Fibroblast of skin of scalp (primary cell): ENCODE data around the gene THSD7A.

ENCODE experiments used
- DNase-seq: peaks from one replicate; pipeline ENCODE4 v3.0.0-alpha.2; 2013

THSD7A gene

GRCh38 chr7:11505471-11505985, 326.5 kb downstream of the THSD7A start:
- no peak for DNase-seq

- DNase-seq = peak; percentile 30
These were observed 339.7 kb downstream of the THSD7A start for GRCh38 chr7:11492307-11492706.

DNA sequence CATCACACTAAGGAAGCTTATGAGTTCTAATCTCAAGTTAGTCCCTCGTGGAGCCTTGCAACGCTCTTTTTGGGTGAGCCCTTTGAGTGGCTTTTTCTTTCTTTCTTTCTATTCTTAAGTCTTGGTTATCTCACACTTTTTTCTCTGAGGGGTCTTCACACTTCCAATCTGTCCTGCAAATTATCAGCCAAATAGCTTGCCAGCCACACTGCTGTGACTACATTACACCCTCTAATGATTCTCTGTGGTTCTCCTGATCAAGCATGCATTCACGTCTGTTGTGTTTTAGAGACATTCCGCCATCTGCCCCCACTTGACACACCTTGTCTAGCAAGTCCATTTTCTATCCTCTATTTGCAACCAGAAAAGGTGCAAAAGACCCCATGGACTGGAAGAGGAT, 340.2 kb downstream of the THSD7A start:
- no peak for DNase-seq

DNA sequence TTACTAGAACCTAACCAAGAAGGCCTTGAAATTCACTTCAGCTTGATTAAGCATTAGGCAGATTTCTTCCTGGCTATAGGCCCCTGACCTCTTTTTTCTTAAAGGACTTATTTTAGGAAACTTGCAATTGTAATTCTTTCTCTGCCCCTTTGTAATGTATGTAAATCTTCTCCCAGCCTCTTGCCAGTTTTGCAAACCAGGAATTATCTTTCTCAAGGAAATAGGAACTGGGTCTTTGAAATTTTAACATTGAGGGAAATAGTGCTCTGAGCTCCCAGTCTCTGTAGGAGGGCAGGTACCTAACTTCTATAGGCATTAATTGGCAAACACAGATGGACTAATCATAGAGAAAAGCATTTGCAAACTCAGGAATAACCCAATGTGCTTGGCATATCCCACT, 342.7 kb downstream of the THSD7A start:
- DNase-seq = no peak

GRCh38 chr7:11486271-11486670, 345.7 kb downstream of the THSD7A start:
- DNase-seq = no peak

DNA sequence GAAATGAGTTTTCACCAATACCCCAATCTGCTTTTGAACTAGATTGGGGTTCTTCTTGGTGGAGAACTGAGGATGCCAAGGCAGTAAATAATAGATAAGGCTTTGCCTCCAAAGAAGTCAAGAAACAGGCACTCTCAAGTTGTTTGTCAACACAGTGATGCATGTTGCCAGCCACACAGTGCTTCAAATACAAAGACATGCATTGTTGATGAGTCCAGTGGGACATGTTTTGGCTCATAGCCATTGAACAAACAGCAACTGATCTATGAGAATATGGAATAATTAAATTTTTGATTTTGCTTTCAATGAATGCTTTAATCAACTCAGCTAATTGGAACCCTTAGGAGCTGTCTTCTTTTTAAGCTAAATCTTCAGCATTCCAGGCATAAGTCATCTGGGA, 346.4 kb downstream of the THSD7A start:
- DNase-seq = no peak

DNA sequence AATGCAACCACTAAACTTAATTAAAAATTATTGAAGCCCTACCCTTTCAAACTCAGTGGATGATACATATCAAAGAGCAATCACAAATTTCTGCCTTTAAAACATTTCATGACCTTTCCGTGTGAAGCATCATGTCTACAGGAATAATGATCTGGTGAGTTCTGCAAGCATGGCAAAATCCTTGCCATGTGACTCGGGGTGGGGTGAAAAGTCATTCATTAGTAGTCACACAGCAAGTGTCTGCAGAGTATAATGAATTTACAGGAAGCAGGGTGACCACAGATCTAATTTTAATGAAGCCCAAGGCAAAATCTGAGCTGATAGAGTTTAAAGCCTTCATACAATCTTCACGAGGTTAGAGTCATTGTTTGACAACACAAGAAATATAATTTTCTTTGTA, 351.9 kb downstream of the THSD7A start:
- no peak for DNase-seq

- no peak for DNase-seq
These were observed 353.1 kb downstream of the THSD7A start for GRCh38 chr7:11478882-11479281.

DNA sequence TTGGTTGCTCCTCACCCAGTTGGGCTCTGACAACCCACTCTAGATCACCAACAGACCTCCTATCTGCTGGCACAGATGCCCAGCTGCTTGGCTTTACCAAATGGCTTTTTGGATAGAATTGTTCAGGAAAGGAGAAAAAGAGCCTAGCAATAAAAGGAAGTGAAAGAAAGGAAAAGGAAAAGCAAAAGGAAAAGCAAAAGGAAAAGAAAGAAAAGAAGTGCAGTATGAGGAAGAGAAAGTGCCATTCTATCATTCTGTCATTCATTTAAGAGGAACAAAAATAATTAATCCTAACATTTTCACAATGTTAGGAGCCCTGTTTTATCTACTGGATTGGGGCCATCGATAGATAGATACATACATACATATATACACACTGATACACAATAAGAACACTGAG, 353.6 kb downstream of the THSD7A start:
- DNase-seq = no peak

DNA sequence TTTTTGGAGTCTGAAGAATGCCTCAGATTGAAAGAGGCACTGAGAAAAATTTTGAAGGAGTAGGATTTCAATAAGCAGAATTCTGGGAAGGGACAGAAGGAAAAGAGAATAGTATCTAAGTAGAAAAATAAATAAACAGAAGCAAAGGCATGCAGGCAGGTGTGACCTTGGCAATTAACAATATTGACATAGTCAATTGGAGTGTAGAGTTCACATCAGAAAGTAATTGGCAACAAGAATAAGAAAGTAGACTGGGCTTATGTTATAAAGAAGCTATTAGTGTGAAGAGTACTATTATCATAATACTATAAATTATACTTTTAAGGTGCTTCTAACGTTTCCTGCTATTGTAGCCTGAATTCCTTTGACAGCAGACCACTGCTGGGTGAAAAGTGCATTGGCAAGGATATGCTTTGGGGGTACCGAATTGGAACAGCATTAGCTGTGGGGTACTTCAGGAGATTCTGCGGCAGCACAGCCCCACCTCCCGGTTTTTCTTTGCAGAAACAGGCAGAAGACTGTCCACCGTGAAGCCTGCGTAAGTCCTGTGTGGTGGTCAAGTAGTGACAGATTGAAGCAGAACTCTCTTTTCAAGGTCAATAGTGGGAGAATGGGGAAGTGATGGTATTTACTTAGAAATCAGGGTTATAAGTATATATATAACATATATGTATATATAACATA, 357.0 kb downstream of the THSD7A start:
- DNase-seq = no peak

DNA sequence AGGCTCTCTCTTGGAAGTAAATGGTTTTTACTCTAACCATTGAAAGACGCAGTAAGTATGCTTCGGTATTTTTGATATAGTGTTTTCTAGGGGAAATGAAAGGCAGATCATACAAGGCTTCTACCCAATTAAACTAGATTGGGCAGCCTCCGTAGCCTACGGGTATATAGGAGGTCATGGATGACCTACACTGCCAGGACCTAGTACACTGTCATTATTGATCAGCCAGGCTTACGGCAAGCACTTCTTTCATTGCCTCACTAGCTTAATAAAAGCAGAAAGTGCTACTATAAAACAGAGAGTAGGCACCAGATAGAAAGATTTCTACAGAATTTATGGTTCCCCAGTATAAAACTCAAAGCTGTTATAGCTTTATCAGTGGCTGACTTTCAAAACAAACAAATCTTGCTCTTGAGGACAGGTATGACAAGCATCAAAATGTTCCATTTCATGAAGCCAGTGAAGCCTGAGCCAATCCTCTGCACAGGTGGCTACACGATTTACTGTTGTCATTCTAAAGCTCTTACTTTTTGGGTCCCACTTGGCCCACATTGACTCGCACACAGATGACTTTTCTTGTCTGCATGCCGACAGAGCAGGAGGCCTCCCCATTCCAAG, 358.1 kb downstream of the THSD7A start:
- no peak for DNase-seq

- no peak for DNase-seq
These were observed 358.8 kb downstream of the THSD7A start for GRCh38 chr7:11473220-11473619.

DNA sequence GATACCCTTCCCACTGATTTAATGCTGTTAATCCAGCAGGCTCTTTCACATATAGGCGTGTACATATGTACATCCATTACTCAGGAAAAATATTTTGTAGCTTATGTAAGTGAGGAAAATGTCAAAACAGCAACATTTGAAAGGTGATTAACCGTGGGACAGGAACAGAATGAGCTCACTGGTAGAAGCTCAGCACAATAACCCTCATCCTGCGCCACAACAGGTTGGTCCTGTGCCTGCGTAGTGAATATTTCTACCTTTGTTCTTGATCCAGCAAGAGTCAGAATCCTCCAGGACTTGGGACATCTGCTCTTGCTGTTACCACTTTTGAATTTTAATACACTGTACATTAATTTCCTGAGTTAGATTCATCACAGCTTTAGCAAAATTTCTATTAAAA, 359.4 kb downstream of the THSD7A start:
- DNase-seq = no peak

DNA sequence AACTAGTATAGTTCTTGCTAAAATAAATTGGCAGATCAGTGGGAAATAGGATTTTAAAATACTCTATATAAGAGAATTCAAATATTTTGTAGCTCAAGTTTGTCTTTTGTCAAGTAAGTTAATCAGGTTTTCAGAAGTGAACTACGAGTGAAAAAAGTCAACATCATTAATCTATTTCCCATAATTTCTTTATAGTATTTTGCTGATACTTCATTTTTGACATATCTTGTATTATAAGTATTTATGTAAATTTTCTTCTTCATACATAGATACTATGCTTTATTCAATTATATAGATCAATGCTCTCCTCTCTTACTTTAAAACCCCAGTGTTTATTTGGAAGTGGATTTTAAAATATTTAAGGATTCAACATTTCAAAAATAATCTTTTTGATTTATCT, 360.7 kb downstream of the THSD7A start:
- DNase-seq = no peak

DNA sequence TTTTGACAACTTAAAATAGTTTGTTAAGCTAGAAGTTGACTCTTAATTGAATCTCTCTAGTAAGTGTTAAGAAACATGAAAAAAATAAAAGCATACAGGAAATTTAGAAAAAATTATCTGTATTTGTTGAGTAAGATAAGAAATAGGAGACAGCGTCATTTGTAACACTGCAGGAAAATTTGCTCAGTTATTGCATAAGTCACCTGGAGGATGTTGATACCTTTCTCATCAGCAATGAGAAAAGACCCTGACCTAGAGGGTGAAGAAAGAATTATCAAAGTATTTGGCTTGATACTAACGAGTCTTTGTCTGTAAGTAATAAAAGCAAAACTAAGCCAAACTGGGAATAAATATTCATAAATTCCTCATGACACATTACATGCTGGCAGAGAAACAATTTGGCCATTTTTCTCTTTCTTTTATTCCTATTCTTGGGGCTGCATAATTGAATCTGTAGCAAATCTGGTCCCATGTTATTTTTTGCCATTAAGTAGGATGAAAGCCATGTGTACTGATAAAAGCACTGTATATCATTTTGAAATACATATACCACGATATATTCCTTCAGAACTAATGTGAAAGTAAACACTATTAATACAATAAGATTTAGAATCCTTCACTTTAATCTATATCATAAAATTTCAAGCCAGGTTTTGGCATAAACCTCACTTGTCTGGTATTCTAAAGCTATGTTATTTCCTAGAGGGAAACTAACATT, 362.8 kb downstream of the THSD7A start:
- DNase-seq = no peak

DNA sequence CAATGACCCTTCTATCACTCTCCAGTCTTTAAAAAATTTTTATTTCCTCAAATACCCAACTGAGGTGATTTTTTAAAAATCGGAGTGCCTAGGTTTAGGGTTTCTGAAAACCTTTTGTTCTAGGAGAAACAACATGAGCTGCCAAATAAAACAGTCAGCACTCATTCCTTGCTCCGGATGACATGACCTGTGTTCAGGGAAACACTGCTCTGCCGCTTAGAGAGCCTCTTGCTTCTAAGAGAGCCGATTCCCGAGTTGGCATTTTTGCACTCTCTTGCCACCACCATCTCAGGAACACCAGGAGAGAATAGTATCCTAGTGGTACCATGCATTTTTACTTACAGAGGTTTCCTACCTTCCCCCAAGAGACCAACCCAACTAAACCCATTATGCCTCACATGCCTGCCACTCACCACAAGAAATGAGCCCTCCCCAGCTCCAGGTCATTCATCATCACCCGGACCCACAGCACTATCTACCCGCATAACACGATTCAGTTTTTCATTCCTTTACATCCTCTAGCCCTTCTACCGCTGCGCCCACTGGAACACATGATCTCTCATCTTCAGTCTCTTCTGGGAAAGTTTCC, 365.4 kb downstream of the THSD7A start:
- DNase-seq = no peak

- DNase-seq = no peak
These were observed 367.4 kb downstream of the THSD7A start for GRCh38 chr7:11464624-11465023.

- DNase-seq = no peak
These were observed 370.1 kb downstream of the THSD7A start for GRCh38 chr7:11461946-11462345.

- DNase-seq = peak; percentile 69
These were observed 373.1 kb downstream of the THSD7A start for GRCh38 chr7:11458736-11459483.

GRCh38 chr7:11457419-11457818, 374.6 kb downstream of the THSD7A start:
- DNase-seq = no peak

DNA sequence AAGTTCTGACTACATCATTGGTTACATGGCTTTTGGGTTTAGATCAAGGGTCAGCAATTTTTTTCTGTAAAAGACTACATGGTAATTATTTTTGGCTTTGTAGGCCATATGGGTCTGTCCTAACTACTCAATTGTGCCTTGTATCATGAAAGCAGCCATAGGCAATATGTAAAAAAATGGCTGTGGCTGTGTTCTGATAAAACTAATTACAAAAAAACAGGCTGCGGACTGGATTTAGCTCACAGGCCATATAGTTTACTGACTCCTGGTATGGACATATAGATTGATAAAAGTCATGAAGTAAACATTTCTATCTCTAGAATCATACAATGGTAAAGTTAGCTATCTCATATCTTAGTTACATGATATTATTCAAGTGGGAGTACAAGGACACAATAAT, 375.4 kb downstream of the THSD7A start:
- no peak for DNase-seq

DNA sequence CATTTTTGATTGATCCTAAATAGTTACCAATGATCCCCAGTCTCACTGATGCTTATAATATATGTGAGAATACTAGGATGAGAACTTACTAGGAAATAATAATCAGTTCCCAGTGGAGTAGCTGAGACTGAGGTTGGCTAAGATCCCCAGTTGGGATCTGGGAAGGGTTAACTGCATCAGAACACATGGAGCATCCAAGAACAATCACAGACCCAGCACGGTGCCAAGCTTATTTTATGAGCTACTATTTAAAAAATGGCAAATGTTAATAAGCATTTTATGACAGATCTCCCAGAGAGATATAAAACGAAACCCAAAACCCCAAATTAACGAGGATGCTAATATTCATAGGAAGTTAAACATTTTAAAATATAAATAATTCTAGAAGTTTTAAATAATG, 379.5 kb downstream of the THSD7A start:
- no peak for DNase-seq

DNA sequence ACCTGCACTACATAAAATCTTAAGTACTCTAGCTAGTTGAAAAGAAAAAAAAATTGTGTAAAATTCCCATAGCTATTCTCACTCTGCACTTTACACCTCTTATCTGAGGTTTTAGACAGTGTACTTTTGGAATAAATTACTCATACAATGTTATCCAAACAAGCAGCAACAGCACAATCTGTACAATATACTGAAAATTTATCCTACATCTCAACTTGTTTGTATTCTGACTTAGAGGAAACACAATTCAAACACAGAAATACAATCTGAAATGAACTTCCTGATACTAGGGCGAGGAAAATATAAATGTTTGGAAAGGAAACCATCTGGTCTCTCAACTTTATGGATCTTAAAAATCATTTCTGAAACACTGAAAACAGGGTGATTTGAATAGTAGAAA, 381.7 kb downstream of the THSD7A start:
- DNase-seq = no peak
